Activated CD4-positive, alpha-beta T cell treated with anti-CD3 and anti-CD28 coated beads, Interleukin-2, Interleukin-4, amounts not matched to agents 100 ng/mL and 50 ng/mL, durations not matched to agents 16 hours and 8 hours (primary cell): ENCODE measurements around the gene INPP4B.
"Not testable (repeated sequence)": the region's sequence is repeated elsewhere in the genome, so short reads cannot be mapped to it uniquely, and the experiment has no call there.

Source experiments
- DNase-seq: peaks from one replicate; pipeline ENCODE4 v3.0.0-alpha.2; 2020; ENCODE audit warnings: low spot score

INPP4B gene

DNA sequence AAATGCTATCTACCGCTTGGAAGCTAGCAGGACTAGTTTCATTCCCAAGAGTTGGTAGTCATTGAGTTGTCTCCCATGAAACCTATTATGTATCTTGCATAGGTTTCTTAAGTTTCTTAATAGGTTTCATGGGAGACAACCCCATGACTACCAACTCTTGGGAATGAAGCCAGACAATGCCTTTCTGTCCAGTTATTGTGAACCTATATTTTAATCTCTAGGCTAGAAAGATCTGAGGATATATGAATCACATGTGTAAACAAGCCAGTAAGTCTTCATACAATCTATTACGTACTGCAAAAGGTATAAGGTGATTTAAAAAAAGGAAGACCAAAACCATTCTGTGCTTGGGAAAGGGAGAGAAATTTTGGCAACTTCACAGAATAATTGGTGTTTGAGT, 162.6 kb downstream of the INPP4B start:
- DNase-seq: no peak

DNA sequence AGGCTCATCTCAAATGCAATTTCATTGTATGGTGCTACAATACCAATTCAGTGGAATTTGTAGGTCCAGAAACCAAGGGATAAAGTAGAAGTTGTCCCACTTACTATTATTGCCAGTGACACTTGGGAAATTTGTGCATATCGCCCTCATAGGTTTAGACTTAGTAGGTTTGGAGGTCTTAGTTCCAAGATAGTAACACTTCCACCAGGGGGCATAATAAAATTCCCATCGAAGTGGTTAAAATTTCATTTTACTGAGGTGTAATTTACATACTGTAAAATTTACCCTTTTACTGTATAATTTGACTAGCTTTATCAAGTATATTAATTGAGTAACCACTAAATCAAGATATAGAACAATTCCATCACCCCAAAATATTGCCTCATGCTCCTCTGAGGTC, 174.6 kb downstream of the INPP4B start:
- no peak for DNase-seq

DNA sequence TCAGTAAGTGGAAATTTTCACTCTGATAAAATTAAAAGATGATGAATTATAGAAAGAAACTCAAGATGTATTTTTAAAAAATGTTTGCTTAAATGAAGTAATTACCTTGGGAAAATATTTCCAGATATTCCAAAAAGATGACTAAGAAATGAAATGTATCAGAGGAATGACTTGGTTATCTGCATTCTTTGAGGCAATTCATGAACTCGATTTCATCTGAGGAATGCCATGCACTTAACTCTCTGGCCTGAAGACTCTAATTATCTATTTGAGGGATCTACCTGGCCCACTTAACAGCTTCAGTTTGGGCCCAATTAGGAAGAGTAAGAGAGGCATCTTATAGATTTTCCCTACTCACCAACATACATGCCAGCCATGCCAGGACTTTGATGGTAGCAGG, 182.3 kb downstream of the INPP4B start:
- DNase-seq: no peak

DNA sequence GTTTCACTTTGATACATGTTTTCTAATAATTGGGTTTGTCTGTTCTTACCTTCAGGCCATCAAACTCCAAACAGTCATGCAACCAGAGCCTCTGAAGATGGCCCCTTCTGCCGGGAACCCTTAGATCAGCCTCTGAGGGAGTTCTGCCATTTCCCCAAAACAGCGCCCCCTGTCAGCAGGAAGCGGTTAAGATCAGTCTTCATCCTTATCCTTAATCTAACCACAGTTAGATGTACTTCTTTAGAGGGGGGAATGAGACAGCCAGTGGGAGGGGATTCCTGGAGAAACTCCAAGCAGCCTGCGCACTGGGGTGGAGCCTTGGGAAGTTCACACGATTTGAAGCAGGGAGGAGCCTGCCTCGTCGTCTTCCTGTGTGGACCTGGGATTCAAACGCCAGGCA, 185.4 kb downstream of the INPP4B start:
- DNase-seq: no peak

DNA sequence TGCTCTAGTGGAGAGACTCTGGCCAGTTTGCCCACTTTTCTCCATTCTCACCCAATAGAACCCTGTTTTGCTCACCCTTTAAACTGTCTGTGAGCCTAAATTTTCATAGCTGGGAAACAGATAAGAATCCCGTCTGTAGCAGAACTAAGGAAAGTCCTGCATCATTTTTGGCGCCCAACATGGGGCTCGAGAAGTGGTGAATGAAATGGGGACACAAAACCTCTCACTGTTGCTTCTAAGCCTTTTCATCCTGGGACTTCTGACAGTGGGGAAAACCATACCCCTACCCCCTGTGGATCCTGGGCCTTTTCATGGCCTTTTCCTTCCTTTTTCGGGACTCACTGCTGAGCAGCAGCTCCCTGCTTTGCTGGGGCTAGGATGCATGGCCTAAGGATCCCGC, 189.9 kb downstream of the INPP4B start:
- no peak for DNase-seq

DNA sequence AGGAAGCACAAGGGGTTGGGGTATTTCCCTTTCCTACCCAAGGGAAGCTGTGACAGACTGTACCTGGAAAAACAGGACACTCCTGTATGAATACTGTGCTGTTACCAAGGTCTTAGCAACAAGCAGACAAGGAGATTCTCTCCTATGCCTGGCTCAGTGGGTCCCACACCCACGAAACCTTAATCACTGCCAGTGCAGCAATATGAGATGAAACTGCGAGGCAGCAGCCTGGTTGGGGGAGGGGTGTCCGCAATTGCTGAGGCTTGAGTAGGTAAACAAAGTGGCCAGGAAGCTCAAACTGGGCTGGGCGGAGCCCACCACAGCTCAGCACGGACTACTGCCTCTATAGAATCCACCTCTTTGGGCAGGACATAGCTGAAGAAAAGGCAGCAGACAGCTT, 197.7 kb downstream of the INPP4B start:
- DNase-seq: no peak

DNA sequence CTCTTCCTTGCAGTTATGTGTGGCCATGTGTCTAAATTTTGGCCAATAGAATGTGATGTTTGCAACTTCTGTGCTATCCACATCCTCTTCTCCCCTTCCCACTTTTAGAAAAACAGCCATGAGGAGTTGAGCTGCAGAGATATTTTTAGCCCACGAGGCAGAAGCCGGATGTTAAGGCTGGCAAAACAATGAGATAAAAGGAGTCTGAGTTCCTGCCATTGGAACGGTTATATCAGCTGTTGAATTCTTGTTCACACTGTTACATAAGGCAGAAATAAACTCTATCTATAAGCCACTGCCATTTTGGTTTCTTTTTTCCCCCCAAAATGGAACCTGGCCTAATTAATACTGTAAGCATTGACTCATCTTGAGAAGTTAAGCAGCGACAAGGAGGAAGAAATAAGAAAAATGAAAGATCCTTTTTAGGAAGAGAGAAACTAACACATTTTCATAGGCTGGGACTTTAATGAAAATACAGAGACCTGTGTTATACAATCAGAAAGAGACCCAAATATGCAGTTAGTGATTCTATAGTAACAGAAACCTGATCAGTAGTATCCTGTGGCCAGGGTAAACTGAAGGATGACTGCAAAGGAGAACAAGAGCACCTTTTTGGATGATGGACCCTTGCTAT, 200.5 kb downstream of the INPP4B start:
- peak; percentile 37 for DNase-seq

DNA sequence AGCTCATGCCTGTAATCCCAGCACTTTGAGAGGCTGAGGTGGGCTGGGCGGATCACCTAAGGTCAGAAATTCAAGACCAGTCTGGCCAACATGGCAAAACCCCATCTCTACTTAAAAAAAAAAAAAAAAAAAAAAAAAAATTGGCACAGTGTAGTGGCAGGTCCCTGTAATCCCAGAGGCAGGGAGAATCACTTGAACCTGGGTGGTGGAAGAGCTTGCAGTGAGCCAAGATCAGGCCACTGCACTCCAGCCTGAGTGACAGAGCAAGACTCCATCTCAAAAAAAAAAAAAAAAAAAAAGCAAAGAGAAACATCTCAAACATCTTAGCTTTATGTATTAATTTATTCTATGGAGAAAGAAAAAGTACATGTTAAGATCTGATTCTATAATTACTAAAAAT, 201.5 kb downstream of the INPP4B start:
- DNase-seq: not testable (repeated sequence)

DNA sequence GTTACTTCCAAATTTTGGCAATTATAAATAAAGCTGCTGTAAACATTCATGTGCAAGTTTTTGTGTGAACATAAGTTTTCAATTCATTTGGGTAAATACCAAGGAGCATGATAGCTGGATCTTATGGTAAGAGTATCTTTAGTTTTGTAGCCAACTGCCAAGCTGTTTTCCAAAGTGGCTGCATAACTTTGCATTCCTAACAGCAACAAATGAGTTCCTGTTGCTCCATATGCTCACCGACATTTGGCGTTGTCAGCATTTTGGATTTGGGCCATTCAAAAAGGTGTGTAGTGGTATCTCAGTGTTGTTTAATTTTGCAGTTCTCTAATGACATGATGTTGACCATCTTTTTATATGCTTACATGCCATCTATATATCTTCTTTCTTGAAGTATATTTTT, 208.5 kb downstream of the INPP4B start:
- no peak for DNase-seq

DNA sequence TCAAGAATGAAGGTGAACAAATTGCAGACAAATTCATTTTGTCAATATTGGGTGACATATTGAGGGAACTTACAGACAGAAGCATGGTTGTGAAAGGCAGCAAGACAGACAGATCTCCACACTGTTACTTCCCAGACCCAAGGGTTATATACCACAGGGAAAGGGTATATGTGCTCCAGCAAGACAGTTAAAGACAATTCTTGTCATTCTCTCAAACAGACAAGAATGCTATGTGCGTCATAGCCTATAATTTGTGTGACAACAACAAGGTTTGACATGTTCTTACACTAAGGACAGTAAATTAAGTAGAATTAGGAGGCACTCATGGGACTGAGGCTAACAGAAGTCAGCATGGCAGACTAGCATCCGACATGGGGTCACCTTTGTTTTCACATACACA, 214.3 kb downstream of the INPP4B start:
- DNase-seq: no peak

DNA sequence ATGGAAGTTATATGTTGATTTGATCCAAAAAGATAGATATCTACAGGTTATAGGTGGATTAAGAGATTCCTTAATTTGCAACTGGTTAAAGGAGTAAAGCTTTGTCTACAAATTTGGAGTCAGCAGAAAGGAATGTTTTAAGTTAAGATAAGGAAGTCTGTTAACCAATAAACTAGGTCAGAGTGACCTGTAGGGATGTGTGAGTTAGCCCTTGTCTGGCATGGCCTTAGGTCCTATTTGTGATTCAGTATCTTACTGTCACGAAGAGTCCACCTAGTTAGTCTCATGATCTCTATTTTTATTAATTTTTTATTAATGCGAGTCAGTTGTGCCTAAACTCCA, 230.8 kb downstream of the INPP4B start:
- no peak for DNase-seq

DNA sequence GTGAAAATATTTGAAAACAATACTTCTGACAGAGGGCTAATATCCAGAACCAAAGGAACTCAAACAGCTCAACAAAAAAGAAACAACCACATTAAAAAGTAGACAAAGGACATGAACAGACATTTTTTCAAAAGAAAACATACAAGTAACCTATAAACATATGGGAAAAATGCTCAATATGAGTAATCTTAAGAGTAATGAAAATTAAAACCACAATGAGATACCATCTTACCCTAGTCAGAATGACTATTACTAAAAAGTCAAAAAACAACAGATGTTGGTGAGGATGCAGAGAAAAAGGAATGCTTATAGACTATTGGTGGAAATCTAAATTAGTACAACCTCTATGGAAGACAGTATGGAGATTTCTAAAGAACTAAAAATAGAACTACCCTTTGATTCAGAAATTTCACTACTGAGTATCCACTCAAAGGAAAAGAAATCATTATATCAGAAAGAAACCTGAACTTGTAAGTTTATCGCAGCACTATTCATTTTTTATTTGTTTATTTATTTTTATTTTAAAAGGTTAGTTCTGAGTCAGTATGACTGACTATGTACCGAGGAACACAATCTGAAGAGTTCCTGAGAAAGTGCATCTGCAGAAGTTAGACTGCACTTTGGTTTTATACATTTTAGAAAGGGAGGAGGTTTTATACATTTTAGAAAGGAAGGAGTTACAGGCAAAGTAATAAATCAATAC, 231.3 kb downstream of the INPP4B start:
- peak; percentile 11 for DNase-seq

DNA sequence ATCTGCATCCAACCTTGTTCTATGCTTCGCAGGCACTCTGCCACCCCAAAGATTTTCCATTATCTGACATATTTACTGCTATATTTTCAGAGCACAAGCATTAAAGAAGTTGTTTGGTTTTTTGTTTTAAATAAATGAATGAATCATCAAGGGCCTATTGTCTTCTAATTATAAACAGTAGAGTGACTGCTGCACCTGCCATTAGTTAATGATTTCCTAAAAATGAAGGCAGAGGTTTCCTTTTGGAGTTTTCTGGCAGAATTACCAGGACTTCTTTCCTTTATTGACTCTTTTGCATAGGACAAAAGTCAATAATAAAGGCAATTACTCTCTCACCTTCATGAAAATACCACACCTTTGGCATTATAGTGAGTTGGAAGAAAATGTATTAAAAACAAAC, 238.1 kb downstream of the INPP4B start:
- no peak for DNase-seq

DNA sequence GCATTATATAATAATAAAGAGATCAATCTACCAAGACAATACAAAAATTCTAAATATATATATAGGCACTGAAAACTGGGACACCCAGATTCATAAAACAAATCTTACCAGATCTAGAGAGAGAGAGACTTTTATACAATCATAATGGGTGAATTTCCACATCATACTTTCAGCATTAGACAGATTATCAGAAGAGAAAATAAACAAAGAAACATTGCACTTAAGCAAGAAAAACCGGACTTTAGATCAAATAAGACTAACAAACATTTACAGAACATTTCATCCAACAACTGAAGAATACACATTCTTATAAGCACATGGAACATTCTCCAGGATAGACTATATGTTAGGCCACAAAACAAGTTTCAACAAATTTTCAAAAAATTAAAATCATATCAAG, 245.1 kb downstream of the INPP4B start:
- DNase-seq: no peak

DNA sequence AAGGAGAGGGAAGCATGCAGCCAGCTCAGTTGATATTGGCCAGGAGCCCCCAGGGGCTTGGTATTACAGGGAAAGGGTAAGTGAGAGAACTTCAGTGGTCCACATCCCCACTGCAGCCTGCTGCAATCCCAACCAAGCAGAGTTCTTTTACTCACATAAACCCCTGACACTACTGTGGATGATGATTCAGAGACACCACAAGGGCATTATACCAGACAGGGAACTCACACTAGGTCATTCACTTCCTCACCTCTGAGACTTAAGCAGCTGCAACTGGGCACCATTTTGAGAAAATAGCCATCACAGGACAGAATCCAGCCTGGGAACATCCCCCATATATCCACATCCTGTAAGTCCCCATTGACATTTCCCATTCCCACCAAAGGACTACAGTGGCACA, 248.0 kb downstream of the INPP4B start:
- no peak for DNase-seq

DNA sequence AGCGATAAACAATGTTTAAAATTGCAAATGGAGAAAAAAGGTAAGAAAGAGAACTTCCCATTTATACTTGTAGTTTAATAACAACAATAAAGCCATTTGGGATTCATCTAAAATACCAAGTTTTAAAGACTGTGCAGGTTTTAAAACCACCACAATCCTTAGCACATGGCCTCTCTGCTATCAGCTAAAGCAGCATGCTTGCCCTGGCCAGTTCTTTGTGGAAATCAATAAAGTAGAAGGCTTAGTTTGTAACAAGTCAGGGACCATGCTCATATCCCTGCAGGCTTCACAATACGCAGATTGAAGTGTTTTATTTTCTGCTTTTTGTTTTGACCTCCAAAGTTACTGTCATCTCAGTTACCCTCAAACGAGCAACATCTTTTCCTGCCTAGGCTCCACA, 249.5 kb downstream of the INPP4B start:
- no peak for DNase-seq

DNA sequence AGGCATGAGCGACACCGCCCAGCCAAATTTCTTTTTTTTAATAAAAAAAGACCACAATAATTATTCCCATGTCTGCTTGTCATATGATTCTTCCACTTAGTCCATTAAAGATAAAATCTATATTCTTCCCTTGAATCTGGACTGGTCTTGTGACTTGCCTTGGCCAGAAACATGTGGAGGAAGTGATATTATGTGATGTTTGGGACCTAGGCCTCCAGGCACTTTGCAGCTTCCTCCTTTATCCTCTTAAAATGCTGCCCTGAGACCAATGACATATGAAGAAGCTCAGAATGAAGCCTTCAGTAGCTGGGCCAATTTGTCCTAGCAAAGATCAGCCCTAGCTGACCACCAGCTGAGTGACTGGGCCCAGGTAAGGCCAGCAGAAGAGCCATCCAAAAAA, 250.0 kb downstream of the INPP4B start:
- DNase-seq: no peak

DNA sequence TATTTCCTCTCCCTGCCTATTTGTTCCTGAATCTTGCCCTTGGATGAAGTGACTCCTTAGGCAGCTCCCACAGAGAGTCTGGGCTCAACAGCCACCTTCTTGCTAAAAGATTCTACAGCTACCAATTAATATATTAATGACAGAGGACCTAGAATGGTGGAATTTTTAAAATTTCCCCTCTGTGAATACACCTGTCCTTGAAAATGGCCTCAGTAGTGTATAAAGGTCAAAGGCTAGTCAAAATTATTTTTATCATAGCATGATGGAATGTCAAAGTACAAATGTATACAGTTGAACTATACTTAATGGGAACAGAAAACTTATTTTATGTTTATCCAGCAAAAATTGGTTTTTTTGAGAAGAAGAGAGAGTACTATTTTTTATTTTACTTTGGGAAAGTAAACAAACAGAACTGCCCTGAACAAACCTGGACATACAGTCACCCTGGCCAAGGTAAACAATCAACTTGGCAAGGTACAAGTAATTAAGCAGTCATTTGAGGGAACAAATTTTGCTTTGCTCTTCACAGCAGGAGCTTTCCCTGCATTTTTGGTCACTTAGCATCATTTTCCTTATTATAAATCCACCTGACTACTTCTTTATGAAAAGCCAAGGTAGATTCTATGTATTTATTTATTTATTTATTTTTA, 250.8 kb downstream of the INPP4B start:
- DNase-seq: no peak

DNA sequence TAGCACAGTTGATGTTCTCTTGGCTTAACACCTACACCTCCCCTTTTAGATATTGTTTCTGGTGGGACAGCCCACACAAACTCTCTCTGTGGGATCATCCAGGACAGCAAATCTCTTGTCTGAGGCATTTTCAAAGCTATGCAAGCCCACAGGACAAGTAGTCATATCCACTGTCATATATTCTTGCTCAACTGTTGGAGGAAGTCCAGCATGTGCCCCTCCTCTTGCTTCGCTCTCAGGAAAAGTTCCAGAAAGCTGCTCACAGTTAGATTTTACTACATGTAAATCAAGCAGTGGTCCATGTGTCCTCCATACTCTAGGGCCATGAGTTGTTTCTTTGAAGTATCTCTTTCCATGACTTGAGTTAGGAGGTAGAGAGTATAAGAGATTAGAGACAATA, 260.7 kb downstream of the INPP4B start:
- no peak for DNase-seq

DNA sequence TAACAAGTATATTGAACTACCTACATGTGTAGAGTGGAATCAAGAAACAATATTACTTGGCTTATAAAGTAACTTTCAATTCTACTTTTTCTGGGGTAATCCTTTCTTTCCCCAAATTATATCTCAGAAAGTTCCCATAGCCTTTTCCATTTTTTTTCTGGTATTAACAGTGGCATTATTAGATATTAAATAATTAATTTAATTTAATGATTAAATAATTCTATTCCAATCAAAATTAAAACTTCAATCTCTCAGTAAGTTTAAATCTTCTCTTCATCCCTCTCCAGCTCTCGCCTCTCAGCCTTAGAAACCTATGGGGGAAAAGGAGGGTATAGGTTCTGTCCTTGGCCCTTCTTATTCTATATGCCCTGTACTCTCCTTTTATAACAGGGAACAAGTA, 262.4 kb downstream of the INPP4B start:
- no peak for DNase-seq

DNA sequence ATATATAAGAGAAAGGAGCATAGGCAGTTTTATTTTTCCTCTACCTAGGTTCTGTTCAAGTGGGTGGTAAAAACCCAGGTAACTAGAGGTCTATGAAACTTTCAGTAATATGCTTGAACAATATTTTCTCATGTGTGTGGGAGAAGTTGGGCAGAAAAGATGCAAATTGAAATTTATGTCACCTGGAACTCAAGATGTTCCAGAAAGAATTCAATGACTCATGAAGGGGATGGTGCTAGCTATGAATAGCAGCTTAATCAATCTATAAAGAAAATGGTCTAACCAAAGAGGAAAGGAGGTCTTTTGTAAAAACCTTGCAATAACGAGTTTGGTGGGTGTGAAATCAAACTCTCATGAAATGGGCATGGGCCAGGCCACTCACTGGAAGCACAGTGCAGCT, 263.8 kb downstream of the INPP4B start:
- no peak for DNase-seq

DNA sequence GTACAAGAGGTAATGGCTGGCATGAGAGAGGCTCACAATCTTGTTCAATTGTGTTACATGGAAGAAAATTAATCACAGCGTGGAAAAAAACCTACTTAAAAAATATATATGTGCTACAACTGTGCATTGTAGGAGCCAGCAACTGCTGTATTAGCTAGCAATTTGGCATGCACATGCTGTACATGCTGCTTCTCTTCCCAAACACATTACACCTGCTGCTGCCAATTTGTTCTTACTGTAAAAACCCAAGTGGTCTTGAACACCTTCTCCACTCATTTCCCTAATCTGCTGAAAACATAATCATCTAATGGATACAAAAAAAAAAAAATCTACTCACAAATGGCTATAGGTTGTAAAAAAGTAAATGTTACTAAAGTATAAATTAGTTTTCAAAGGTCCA, 264.2 kb downstream of the INPP4B start:
- DNase-seq: no peak

DNA sequence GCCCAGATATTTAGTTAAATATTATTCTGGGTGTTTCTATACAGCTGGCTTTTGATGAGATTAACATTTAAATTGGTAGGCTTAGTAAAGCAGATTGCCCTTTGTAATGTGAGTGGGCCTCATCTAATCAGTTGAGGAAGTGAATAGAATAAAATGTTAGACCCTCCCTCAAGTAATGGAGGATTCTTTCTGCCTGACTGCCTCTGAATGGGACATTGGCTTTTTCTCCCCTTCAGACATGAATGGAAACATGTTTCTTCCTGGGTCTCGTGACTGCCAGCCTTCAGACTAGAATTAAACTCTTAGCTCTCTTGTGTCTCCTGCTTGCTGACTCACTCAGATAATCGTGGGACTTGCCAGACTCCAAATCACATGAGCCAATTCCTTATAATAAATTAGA, 266.7 kb downstream of the INPP4B start:
- no peak for DNase-seq

DNA sequence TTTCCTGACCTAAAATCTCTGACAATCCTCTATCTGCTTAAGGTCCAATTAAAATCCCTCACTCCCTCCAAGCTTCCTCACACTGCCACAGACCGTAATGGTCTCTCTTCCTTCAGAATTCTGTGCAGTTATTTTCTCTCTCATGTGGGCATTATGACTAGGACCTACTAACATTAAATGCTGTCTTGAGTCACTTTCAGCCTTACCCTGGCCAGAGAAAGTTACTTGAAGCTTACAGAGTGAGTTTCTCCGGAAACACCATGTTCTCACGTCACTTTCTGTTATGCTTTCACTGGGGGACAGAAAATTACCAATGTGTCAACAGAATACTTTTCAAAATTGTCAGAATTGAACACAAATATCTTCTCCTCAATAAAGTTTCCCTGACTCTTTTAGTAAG, 271.8 kb downstream of the INPP4B start:
- DNase-seq: no peak
